DMS114 treated with DMSO at 0.1 percent for 48 hours (cell line): ENCODE results near the gene TTC31.
"Not testable (repeated sequence)": the region's sequence is repeated elsewhere in the genome, so short reads cannot be mapped to it uniquely, and the experiment has no call there.

Source experiments
- DNase-seq: peaks from one replicate; lab custom pipeline; 2025; ENCODE audit not compliant: unreplicated experiment; lab: John Stamatoyannopoulos, UW

TTC31 gene

DNA sequence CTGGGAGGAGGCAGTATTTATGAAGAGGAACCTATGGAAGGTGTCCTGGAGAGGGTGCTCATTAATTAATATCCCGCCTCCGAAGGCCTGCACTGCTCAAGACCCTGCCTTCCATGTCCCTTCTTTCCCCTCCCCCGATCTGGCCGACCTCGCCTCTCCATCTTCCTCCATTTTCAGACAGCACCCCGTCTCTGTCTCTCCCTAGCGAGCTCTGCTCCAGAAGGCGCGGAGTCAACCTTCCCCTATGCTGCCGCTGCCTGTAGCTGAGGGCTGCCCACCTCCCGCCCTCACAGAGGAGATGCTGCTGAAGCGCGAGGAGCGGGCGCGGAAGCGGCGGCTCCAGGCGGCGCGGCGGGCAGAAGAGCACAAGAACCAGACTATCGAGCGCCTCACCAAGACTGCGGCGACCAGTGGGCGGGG, 25.7 kb upstream of the TTC31 start:
- DNase-seq, result no peak

- DNase-seq, result no peak
Observed at GRCh38 chr2:74457549-74458131, 25.2 kb upstream of the TTC31 start.

- peak; percentile 100 for DNase-seq
Observed at GRCh38 chr2:74458132-74458937, 24.5 kb upstream of the TTC31 start, which contains the start of gene WBP1. TSS of gene WBP1 (plus strand) at chr2:74458438. CDS start at chr2:74458603, 165 bp downstream.

GRCh38 chr2:74458938-74459363, 23.9 kb upstream of the TTC31 start:
- no peak for DNase-seq

DNA sequence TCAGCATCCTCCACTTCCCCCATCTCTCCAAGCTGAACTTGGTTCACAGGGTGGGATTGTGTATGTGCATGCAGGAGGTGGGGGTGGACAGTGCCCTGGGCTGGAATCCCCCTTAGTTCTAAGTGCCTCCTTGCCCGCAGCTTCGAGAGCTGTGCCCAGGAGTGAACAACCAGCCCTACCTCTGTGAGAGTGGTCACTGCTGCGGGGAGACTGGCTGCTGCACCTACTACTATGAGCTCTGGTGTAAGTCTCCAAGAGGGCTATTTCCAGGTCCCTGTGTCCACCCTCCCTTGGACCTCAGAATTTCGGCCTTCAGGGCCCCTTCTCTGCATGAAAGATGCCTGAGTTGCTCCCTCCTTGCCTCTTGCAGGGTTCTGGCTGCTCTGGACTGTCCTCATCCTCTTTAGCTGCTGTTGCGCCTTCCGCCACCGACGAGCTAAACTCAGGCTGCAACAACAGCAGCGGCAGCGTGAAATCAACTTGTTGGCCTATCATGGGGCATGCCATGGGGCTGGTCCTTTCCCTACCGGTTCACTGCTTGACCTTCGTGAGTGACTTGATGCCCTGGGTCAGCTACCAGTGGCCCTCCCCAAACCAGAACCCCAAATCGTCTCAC, 23.3 kb upstream of the TTC31 start:
- not testable (repeated sequence) for DNase-seq

DNA sequence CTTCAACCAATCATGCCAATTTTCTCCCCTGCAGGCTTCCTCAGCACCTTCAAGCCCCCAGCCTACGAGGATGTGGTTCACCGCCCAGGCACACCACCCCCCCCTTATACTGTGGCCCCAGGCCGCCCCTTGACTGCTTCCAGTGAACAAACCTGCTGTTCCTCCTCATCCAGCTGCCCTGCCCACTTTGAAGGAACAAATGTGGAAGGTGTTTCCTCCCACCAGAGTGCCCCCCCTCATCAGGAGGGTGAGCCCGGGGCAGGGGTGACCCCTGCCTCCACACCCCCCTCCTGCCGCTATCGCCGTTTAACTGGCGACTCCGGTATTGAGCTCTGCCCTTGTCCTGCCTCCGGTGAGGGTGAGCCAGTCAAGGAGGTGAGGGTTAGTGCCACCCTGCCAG, 22.7 kb upstream of the TTC31 start:
- DNase-seq, result not testable (repeated sequence)

GRCh38 chr2:74461187-74462053, 21.5 kb upstream of the TTC31 start:
- DNase-seq, result no peak

DNA sequence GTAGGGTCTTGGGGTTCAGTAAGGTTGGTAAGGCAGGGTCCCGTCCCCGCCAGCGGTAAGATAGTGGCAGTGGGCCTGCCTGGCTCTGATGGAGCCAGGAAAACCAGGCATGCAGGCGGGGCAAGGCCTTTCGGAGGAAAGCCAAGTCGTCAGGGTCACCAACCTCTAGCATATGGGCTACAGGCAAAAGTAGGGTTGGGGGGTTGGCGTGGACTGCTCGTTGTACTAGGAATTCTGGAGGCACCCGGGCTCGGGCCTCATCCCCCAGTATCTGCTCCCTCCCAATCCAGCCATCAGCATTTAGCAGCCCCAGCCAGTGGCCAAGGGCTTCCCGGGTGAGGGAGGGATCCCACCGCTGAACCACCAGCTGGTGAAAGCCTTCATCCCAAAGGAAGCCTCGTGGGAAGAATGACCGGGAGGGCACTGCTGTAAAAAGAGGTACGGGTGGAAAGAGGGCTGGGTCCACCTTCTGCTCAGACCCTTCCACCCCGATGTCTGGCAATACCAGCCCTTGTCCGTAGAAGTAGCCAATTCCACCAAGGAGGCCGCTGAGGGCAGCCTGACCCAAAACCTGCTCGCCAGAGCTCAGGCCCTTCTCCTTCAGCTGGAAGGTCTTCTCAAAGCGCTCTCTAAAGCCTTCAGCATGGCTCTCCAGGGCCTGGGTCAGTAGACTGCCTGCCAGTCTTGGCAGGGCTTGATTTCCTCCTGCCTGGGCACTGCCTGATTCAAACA, 20.7 kb upstream of the TTC31 start:
- DNase-seq, result no peak

GRCh38 chr2:74462786-74463105, 20.1 kb upstream of the TTC31 start:
- DNase-seq, result no peak

DNA sequence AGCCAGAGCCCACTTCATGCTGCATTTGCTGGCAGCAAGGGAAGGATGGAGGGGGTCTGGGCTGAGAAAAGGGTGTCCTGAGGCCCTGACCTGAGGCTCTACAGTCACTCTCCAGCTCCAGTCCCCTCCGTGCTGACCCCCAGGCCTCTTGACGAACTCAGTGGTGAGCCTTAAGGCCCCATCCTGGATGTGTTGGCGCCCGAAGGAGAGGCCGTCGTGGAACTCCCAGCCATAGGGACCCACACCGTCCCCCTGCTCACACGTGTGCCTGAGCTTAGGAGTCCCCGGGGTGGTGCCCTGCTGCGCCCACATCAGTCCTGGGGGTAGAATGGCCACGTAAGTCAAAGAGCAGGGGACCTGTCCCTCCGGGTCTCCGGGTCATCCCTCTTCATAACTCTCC, 18.5 kb upstream of the TTC31 start:
- no peak for DNase-seq

DNA sequence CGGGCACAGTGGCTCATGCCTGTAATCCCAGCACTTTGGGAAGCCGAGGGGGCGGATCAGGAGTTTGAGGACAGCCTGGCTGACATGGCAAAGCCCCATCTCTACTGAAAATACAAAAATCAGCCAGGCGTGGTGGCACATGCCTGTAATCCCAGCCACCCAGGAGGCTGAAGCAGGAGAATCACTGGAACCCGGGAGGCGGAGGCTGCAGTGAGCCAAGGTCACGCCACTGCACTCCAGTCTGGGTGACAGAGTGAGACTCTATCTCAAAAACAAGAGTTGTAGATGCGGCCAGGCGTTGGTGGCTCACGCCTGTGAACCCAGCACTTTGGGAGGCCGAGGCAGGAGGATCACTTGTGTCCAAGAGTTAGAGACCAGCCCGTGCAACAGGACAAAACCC, 12.1 kb upstream of the TTC31 start:
- not testable (repeated sequence) for DNase-seq

GRCh38 chr2:74471332-74472065, 11.4 kb upstream of the TTC31 start:
- DNase-seq, result no peak

DNA sequence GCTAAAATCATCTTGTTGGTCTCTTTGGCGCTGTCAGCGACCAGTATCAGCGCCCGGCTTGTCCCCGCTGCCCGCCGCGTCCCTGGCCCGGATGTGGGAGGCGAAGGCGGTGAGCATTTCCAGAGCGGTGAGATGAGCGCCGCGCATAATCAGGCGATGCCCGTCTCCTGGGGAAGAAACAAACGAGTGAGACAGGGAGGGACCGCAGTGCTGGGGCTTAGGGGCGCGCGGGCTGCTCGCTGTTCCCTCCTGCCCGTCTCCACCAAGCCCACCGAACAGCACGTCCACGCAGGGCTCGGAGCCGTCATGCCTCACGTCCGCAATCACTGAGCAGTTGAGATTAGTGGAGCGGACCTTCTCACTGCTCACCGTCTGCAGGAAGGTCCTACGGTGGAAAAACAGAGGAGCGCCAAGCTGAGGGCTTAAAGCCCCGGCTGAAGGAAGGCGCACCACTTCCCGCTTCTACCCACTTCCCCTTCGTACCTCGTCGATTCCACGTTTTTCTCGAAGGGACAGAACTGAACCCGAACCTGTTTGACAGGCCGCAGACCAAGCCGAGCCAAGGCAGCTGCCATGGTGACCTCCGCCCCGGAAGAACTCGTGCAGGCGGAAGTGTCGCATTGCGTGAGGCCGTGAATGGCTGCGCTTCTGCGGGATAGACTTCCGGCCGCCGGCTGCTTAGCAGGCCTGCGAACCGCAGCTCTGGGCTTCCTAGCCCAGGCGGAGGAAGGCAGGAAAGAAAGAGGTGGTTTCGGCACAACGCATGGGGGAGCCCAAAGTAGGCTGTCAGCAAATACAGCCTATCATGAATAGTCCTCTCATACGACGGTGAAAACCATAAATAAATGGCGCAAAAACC, 10.6 kb upstream of the TTC31 start, which contains the start of gene MRPL53:
MRPL53 (minus strand) TSS at position 595 of the 859 bp plus-strand sequence; CDS start at position 575, 20 bp downstream.
- DNase-seq, result peak; percentile 88

GRCh38 chr2:74472945-74473258, 10.0 kb upstream of the TTC31 start:
- DNase-seq, result no peak

DNA sequence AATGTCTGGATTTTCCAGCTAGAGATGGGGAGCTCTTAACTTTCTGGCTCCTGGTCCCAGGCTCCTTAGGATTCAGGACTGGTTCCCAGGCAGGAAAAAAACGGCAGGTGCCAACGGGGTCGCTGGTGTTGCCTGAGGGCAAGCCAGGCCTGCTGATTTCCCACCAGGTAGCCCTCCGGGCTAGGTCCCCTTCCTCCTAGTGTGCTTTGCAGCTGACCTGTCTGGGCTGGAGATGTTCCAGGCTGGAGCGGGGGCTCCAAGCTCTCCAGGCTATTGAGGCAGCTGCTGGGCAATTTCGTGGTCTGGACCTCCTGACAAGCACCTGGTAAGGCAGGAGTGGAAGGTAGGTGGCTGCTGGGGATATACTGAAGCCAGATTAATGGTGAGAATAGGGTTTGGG, 8.4 kb upstream of the TTC31 start:
- DNase-seq, result no peak

DNA sequence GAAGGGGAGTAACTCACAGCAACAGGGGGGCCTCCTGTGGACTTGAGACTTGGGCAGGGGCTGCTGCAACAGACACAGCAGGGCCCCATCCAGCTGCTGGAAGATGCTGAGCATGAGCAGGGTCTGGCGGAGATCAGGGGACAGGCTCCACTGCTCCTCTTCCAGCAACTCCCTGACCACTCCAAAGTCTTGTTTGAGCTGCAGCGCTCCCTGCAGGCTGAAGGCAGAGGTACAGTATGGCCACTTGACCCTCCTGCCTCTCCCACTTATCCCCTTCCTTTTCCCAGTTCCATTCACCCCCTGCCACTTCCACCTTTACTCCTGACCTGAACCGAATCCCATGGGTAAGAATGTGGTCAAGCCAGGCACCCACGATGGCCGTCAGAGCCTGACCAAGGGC, 8.0 kb upstream of the TTC31 start:
- DNase-seq, result no peak

- DNase-seq, result no peak
Observed at GRCh38 chr2:74481431-74481830, 1.4 kb upstream of the TTC31 start.

DNA sequence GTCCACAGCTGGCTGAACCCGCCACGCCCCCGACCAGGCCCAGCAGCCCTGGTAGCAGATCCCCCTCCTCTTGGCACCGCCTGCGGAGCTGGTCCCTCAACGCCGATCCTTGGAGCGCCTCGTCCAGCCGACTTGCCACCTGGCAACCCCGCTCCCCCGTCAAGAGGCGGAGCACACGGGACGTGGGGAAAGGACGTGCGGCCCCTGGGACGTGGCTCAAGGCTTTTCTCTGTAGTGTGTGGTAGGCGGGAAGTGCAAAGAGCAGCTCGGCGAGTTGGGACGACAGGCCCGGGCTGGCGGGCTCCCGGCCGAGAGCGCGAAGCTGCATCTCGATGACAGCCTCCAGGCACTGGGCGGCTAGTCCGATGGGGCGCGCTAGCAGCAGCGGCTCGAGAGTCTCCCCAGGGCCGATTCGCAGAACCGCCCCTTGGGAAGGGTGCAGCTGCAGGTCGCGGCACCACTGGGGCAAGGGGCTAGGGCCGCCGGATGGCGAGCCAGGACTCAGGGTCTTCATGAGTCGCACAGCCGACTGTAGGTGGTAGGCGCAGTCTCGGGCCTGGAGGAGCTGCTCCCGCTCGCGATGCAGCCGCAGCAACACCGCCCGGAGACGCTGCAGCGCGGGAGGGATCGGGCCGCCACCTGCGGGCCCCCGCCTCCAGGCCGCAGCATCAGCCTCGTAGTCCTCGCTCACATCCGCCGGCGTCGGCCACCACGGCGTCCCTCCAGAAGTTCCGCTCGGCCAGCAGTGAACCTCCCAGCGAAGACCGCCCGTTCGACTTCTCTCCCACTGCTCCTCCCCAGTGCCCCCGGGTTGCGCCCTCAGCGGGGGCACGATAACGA, 700 bp upstream of the TTC31 start:
- DNase-seq, result no peak
